ENCODE data around the gene BABAM2. TPM values are rescaled to one million over a fixed set of nuclear protein-coding genes. Genes with fewer than 3 reads are reported as not detected.
A peak's percentile ranks its signal among the peaks of the same experiment; 100 is the strongest.

Gene BABAM2
- total RNA-seq, 1 donor from 2014 or later = 43.5 TPM

GRCh38 chr2:27891673-27892105 is 1.2 kb downstream of the BABAM2 start:
- TF ChIP-seq, protein P1, sequence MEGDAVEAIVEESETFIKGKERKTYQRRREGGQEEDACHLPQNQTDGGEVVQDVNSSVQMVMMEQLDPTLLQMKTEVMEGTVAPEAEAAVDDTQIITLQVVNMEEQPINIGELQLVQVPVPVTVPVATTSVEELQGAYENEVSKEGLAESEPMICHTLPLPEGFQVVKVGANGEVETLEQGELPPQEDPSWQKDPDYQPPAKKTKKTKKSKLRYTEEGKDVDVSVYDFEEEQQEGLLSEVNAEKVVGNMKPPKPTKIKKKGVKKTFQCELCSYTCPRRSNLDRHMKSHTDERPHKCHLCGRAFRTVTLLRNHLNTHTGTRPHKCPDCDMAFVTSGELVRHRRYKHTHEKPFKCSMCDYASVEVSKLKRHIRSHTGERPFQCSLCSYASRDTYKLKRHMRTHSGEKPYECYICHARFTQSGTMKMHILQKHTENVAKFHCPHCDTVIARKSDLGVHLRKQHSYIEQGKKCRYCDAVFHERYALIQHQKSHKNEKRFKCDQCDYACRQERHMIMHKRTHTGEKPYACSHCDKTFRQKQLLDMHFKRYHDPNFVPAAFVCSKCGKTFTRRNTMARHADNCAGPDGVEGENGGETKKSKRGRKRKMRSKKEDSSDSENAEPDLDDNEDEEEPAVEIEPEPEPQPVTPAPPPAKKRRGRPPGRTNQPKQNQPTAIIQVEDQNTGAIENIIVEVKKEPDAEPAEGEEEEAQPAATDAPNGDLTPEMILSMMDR (IDR thresholded peaks at IDR 0.05; ENCODE audit: unreplicated experiment) = no peak
- DNase-seq (ENCODE audit: low spot score in 2 of 2, unreplicated experiment in 2 of 2) = no peak
- Mint-ChIP-seq H3K4me3 (peak overlapping the region; percentile 95), H3K27ac (peak overlapping the region; percentile 97), H3K9me3 (no peaks in the 10 kb centered on the region), H3K36me3 (peaks cover 14% of the 10 kb centered on the region), H3K4me1 (peaks cover 26% of the 10 kb centered on the region), H3K27me3 (ENCODE audit: low read depth) (no peaks in the 10 kb centered on the region)

DNA sequence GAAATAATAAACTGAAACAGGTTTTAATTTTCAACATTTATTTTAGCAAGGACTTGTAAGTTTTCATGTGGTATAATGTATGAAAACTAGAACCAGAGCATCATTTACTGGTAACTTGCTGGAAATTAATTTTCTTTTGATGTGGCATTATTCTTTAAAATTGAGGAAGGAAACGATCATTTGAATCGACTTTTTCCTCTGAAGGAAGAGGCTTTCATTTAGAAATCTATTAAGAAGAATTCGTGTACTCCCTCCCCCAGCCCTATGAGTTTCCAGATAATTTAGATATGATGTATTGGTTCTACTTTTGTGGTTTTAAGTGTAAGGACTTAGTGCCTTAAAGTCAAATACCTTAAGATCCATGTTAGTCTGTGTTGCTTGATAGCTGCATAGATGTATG is 2.5 kb downstream of the BABAM2 start:
- Mint-ChIP-seq H3K4me3 (no peak overlapping the region), H3K36me3 (peaks cover 26% of the 10 kb centered on the region), H3K9me3 (no peaks in the 10 kb centered on the region), H3K27ac (no peak overlapping the region), H3K27me3 (ENCODE audit: low read depth) (no peaks in the 10 kb centered on the region), H3K4me1 (peaks cover 26% of the 10 kb centered on the region)
- TF ChIP-seq, protein P1 (IDR thresholded peaks at IDR 0.05; ENCODE audit: unreplicated experiment) = no peak
- no peak for DNase-seq (ENCODE audit: low spot score in 2 of 2, unreplicated experiment in 2 of 2)

GRCh38 chr2:27897717-27898116 is 7.2 kb downstream of the BABAM2 start:
- Mint-ChIP-seq H3K9me3 (no peaks in the 10 kb centered on the region), H3K4me1 (peaks cover under 1% of the 10 kb centered on the region)
- TF ChIP-seq, protein P1 (IDR thresholded peaks at IDR 0.05; ENCODE audit: unreplicated experiment) = no peak

DNA sequence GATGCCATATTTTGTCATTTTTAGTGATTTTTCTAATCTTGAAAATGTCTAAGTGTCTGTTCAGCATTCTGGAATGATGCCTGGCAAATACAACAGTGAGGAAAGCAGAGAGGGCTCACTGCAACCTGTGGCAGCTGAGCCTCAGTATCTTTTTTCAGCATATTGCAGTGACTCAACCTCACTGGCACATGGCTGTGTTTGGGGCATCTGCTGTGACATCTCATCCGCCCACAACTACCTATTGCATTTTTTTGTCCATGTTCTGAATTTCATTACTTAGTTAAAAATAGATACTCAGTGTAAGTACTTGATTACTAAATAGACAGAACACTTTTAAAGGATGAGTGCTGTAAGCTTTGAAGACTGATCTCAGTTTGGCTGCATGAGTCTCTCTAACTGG is 10.7 kb downstream of the BABAM2 start:
- Mint-ChIP-seq H3K9me3 (peaks cover 5% of the 10 kb centered on the region), H3K36me3 (peaks cover 36% of the 10 kb centered on the region), H3K27me3 (ENCODE audit: low read depth) (no peaks in the 10 kb centered on the region), H3K4me1 (no peaks in the 10 kb centered on the region), H3K4me3 (no peak overlapping the region), H3K27ac (no peak overlapping the region)
- DNase-seq (ENCODE audit: low spot score in 2 of 2, unreplicated experiment in 2 of 2) = no peak
- TF ChIP-seq, protein P1 (IDR thresholded peaks at IDR 0.05; ENCODE audit: unreplicated experiment) = no peak

More at GRCh38 chr2:27897717-27898116, 7.2 kb downstream of the BABAM2 start:
- H3K4me3 Mint-ChIP-seq = no peak overlapping the region
- H3K27ac Mint-ChIP-seq = no peak overlapping the region
- H3K27me3 Mint-ChIP-seq (ENCODE audit: low read depth) = no peaks in the 10 kb centered on the region
- H3K36me3 Mint-ChIP-seq = peaks cover 38% of the 10 kb centered on the region
- no peak for DNase-seq (ENCODE audit: low spot score in 2 of 2, unreplicated experiment in 2 of 2)

DNA sequence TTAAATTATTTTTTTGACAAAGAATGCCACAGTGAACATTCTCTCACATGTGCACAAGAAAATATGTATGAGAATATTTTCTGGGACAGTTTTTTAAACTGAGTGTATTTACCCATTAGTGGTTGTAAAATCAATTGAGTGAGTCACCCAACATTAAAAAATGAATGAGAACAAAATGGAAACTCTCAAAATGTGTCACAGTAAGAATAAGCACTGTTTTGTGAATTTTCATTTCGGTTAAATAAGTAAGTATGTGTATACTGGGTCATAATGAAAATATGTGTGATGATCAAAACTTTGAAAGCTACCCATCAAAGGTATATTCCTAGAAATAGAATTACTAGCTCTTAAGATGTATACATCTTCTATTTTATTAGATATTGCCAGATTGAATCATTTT is 11.6 kb downstream of the BABAM2 start:
- peaks cover 28% of the 10 kb centered on the region for H3K36me3 Mint-ChIP-seq
- DNase-seq (ENCODE audit: low spot score in 2 of 2, unreplicated experiment in 2 of 2) = no peak
- H3K4me3 Mint-ChIP-seq = no peak overlapping the region
- TF ChIP-seq, protein P1 (IDR thresholded peaks at IDR 0.05; ENCODE audit: unreplicated experiment) = no peak
- H3K9me3 Mint-ChIP-seq = peaks cover 5% of the 10 kb centered on the region
- no peak overlapping the region for H3K27ac Mint-ChIP-seq
- H3K27me3 Mint-ChIP-seq (ENCODE audit: low read depth) = no peaks in the 10 kb centered on the region
- H3K4me1 Mint-ChIP-seq = no peaks in the 10 kb centered on the region

GRCh38 chr2:27903018-27903417 is 12.5 kb downstream of the BABAM2 start:
- Mint-ChIP-seq H3K4me1 (no peaks in the 10 kb centered on the region), H3K27ac (no peak overlapping the region), H3K4me3 (no peak overlapping the region), H3K9me3 (peaks cover 5% of the 10 kb centered on the region), H3K27me3 (ENCODE audit: low read depth) (no peaks in the 10 kb centered on the region), H3K36me3 (peaks cover 19% of the 10 kb centered on the region)
- DNase-seq (ENCODE audit: low spot score in 2 of 2, unreplicated experiment in 2 of 2) = no peak
- TF ChIP-seq, protein P1 (IDR thresholded peaks at IDR 0.05; ENCODE audit: unreplicated experiment) = no peak

Data from mesothelial cell of epicardium (in vitro differentiated cells).